PC-3 (cell line): ENCODE results near the gene LTBP3. TPM values are rescaled to one million over a fixed set of nuclear protein-coding genes. Genes with fewer than 3 reads are reported as not detected.
A peak's percentile ranks its signal among the peaks of the same experiment; 100 is the strongest.

Experiments used
- ATAC-seq: fragments of 200-7000 bp; cut with Tn5 transposase; 2 replicates; pipeline ENCODE4 v1.9.1; 2020; ENCODE audit warnings: mild to moderate bottlenecking, moderate library complexity
- BruUV-seq: library from RNA; stranded (reverse); fragments of 400-500 nt; replicated peaks from 2 replicates; lab custom pipeline; 2021; lab: Mats Ljungman, UMichigan
- CTCF ChIA-PET: fragments of 300-600 bp; sonication (Branson Sonifier 250); formaldehyde crosslinking; loops from one replicate; lab custom pipeline; 2022; ENCODE audit warnings: antibody characterized with exemption; lab: Charles Lee
- POLR2A ChIA-PET: fragments of 300-600 bp; sonication (Branson Sonifier 250); formaldehyde crosslinking; loops from one replicate; lab custom pipeline; 2022; ENCODE audit warnings: antibody characterized with exemption; ENCODE audit not compliant: unreplicated experiment; lab: Charles Lee
- DNase-seq: peaks from one replicate; pipeline ENCODE4 v3.0.0-alpha.2; 2015
- H2AFZ ChIP-seq: fragments of 300-600 bp; sonication (generic); 2 replicates; pipeline ENCODE4 v1.6.0; 2016; ENCODE audit warnings: antibody characterized with exemption, low read length
- H3F3A ChIP-seq: fragments of 300-600 bp; sonication (generic); one replicate; pipeline ENCODE4 v1.6.0; 2017; ENCODE audit warnings: antibody characterized with exemption, low read length, control low read depth, mild to moderate bottlenecking; ENCODE audit not compliant: unreplicated experiment
- H3K27ac ChIP-seq: fragments of 300-600 bp; sonication (generic); 2 replicates; pipeline ENCODE4 v1.5.1; 2016; ENCODE audit warnings: mild to moderate bottlenecking, low read length
- H3K27me3 ChIP-seq: fragments of 300-600 bp; sonication (generic); 2 replicates; pipeline ENCODE4 v1.6.1; 2016; ENCODE audit warnings: low read length, mixed read lengths
- H3K36me3 ChIP-seq: fragments of 300-600 bp; sonication (generic); 2 replicates; pipeline ENCODE4 v1.6.1; 2016; ENCODE audit warnings: low read depth, mixed run types, low read length, mixed read lengths
- H3K4me1 ChIP-seq: fragments of 300-600 bp; sonication (generic); 2 replicates; pipeline ENCODE4 v1.5.1; 2016; ENCODE audit warnings: low read length; ENCODE audit not compliant: insufficient read depth
- H3K4me2 ChIP-seq: fragments of 300-600 bp; sonication (generic); 2 replicates; pipeline ENCODE4 v1.6.0; 2016; ENCODE audit warnings: low read length
- H3K4me3 ChIP-seq: fragments of 300-600 bp; sonication (generic); 2 replicates; pipeline ENCODE4 v1.5.1; 2016; ENCODE audit warnings: mild to moderate bottlenecking, low read length, mixed read lengths
- H3K79me2 ChIP-seq: fragments of 300-600 bp; sonication (generic); 2 replicates; pipeline ENCODE4 v1.6.1; 2017; ENCODE audit warnings: low read length, mixed read lengths
- H3K9ac ChIP-seq: fragments of 300-600 bp; sonication (generic); 2 replicates; pipeline ENCODE4 v1.6.0; 2016; ENCODE audit warnings: mild to moderate bottlenecking, low read length
- H3K9me2 ChIP-seq: fragments of 300-600 bp; sonication (generic); replicated peaks from 2 replicates; pipeline ENCODE4 v1.6.1; 2016; ENCODE audit warnings: mixed run types, low read length, mixed read lengths
- H3K9me3 ChIP-seq: fragments of 300-600 bp; sonication (generic); 2 replicates; pipeline ENCODE4 v1.6.1; 2016; ENCODE audit warnings: low read length, mixed read lengths
- H4K20me1 ChIP-seq: fragments of 300-600 bp; sonication (generic); 2 replicates; pipeline ENCODE4 v1.6.1; 2016; ENCODE audit warnings: low read length, mixed read lengths
- CTCF ChIP-seq: fragments of 300-600 bp; sonication (generic); conservative IDR thresholded peaks from 2 replicates; pipeline ENCODE4 v1.5.1; 2017; ENCODE audit warnings: antibody characterized with exemption, low read depth, mild to moderate bottlenecking, low read length
- EZH2 ChIP-seq: fragments of 300-600 bp; sonication (generic); IDR thresholded peaks from one replicate; pipeline ENCODE4 v1.6.1; 2017; ENCODE audit warnings: antibody characterized with exemption, mild to moderate bottlenecking, low read length; ENCODE audit not compliant: unreplicated experiment
- EZH2phosphoT487 ChIP-seq: fragments of 300-600 bp; sonication (generic); IDR thresholded peaks from 2 replicates; pipeline ENCODE4 v1.6.1; 2018; ENCODE audit warnings: mild to moderate bottlenecking, antibody characterized with exemption, low read length, borderline replicate concordance
- intact Hi-C: fragments of 100-400 bp; cut with micrococcal nuclease; formaldehyde crosslinking; loops from 2 replicates; pipeline ENCODE4 v1.9.0; 2023
- total RNA-seq: library from RNA; depleted of rRNA; stranded (reverse); fragments of >200 nt; gene quantifications from 2 replicates; pipeline ENCODE4 v1.2.3, GENCODE V29; 2014

The LTBP3 gene
- total RNA-seq, 1 experiment from 2014 or later = 197 TPM

DNA sequence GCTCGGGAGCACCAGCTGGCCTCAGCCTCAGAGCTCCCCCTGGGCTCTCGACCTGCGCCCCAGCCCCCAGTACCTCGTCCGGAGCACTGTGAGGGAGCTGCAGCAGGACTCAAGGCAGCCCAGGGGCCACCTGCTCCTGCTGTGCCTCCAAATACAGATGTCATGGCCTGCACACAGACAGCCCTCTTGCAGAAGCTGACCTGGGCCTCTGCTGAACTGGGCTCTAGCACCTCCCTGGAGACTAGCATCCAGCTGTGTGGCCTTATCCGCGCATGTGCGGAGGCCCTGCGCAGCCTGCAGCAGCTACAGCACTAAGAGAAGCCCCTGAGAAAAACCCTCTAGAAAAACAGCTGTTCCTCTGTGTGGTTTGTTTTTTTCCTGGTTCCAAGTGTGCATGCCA lies 13.3 kb upstream of the LTBP3 start:
- H3F3A ChIP-seq = peaks cover 4% of the 10 kb centered on the region
- TF ChIP-seq EZH2phosphoT487 (no peak), CTCF (no peak), EZH2 (no peak)
- no peaks in the 10 kb centered on the region for H3K9me2 ChIP-seq
- peak overlapping the region; percentile 97 for H3K4me3 ChIP-seq
- DNase-seq (no peak), ATAC-seq (no peak)
- peaks cover 54% of the 10 kb centered on the region for H3K79me2 ChIP-seq
- ChIA-PET POLR2A (no interaction called here), CTCF (interaction anchor here (0.8 to 3.2 kb wide), 2 partner anchors 25 to 30 kb away, joined by 11 to 25 read pairs; no protein-coding TSS in a partner anchor)
- no TSS peak for BruUV-seq
- no peaks in the 10 kb centered on the region for H3K27me3 ChIP-seq
- peak overlapping the region; percentile 93 for H3K4me2 ChIP-seq
- peak overlapping the region; percentile 93; the same call in 1 of the 2 replicates for H3K9ac ChIP-seq
- intact Hi-C loops = loop anchor here (2.0 kb wide), 1 partner anchor 17 kb away; no protein-coding TSS in a partner anchor
- no peak overlapping the region for H3K27ac ChIP-seq
- H3K36me3 ChIP-seq = no peaks in the 10 kb centered on the region
- H3K9me3 ChIP-seq = no peaks in the 10 kb centered on the region
- H3K4me1 ChIP-seq = peaks cover 50% of the 10 kb centered on the region
- no peaks in the 10 kb centered on the region for H4K20me1 ChIP-seq
- no peak overlapping the region for H2AFZ ChIP-seq

- H3K9me3 ChIP-seq = no peaks in the 10 kb centered on the region
- DNase-seq = peak; percentile 99
- no peaks in the 10 kb centered on the region for H4K20me1 ChIP-seq
- peak within 1 kb of the TSS; percentile 86 for H3K27ac ChIP-seq
- peaks cover 4% of the 10 kb centered on the region for H3F3A ChIP-seq
- no TSS peak for BruUV-seq
- peak; percentile 67 for ATAC-seq
- H3K36me3 ChIP-seq = no peaks in the 10 kb centered on the region
- no peaks in the 10 kb centered on the region for H3K27me3 ChIP-seq
- peak within 1 kb of the TSS; percentile 93 for H3K9ac ChIP-seq
- TF ChIP-seq CTCF = peak; percentile 78
- TF ChIP-seq EZH2phosphoT487 = no peak
- no peak for TF ChIP-seq EZH2
- ChIA-PET POLR2A (interaction anchor here (0.5 to 1.1 kb wide), 7 partner anchors 11 to 149 kb away, joined by 3 to 10 read pairs (median 4); no protein-coding TSS in a partner anchor), CTCF (interaction anchor here (0.6 to 3.2 kb wide), 6 partner anchors 11 to 721 kb away, joined by 3 to 25 read pairs (median 5); partner anchors contain the start of gene TMEM151A)
- no peaks in the 10 kb centered on the region for H3K9me2 ChIP-seq
- intact Hi-C loops = loop anchor here (1.0 to 2.0 kb wide), 3 partner anchors 10 to 30 kb away; no protein-coding TSS in a partner anchor
- H3K4me1 ChIP-seq = peaks cover 55% of the 10 kb centered on the region
- peak within 1 kb of the TSS; percentile 97 for H3K4me3 ChIP-seq
- peak within 1 kb of the TSS; percentile 80 for H2AFZ ChIP-seq
- H3K4me2 ChIP-seq = peak within 1 kb of the TSS; percentile 93
- H3K79me2 ChIP-seq = peaks cover 50% of the 10 kb centered on the region
Observed at GRCh38 chr11:65569973-65570918, 12.1 kb upstream of the LTBP3 start, which contains the start of gene ZNRD2. TSS of gene ZNRD2 (plus strand) at chr11:65570477. CDS start at chr11:65570492, 15 bp downstream.
